MCF 10A (cell line): ENCODE results near the gene OTX2. TPM values are rescaled to one million over a fixed set of nuclear protein-coding genes. Genes with fewer than 3 reads are reported as not detected.

Experiments used
- BruUV-seq: library from RNA; stranded (reverse); fragments of 400-500 nt; replicated peaks from 2 replicates; lab custom pipeline; 2021; lab: Mats Ljungman, UMichigan
- CTCF ChIA-PET: fragments of 300-600 bp; sonication (Branson Sonifier 250); formaldehyde crosslinking; extraction: SDS; loops from one replicate; lab custom pipeline; 2021; ENCODE audit warnings: antibody characterized with exemption, inconsistent platforms; lab: Yijun Ruan, JAX
- POLR2A ChIA-PET: fragments of 300-600, 350-650 bp; sonication (Branson Sonifier 250); formaldehyde crosslinking; extraction: SDS; loops from one replicate; lab custom pipeline; 2020; ENCODE audit warnings: antibody characterized with exemption, inconsistent platforms; lab: Yijun Ruan, JAX
- DNase-seq: peaks from one replicate; pipeline ENCODE4 v3.0.0-alpha.2; 2018; ENCODE audit not compliant: unreplicated experiment
- H3K27ac Mint-ChIP-seq: one replicate; pipeline ENCODE4 v1.8.0; 2022; ENCODE audit warnings: mild to moderate bottlenecking, low read depth, mixed read lengths; ENCODE audit not compliant: unreplicated experiment
- H3K27me3 Mint-ChIP-seq: one replicate; pipeline ENCODE4 v1.8.0; 2022; ENCODE audit warnings: mixed read lengths; ENCODE audit not compliant: insufficient read depth, unreplicated experiment
- H3K36me3 Mint-ChIP-seq: one replicate; pipeline ENCODE4 v1.8.0; 2022; ENCODE audit warnings: mild to moderate bottlenecking, moderate library complexity, mixed read lengths; ENCODE audit not compliant: insufficient read depth, unreplicated experiment
- H3K4me1 Mint-ChIP-seq: one replicate; pipeline ENCODE4 v1.8.0; 2022; ENCODE audit warnings: mixed read lengths; ENCODE audit not compliant: insufficient read depth, unreplicated experiment
- H3K4me3 Mint-ChIP-seq: one replicate; pipeline ENCODE4 v1.8.0; 2022; ENCODE audit warnings: mild to moderate bottlenecking, moderate library complexity, mixed read lengths; ENCODE audit not compliant: unreplicated experiment
- H3K9me3 Mint-ChIP-seq: one replicate; pipeline ENCODE4 v1.8.0; 2022; ENCODE audit warnings: mixed read lengths; ENCODE audit not compliant: unreplicated experiment
- intact Hi-C: fragments of 100-400 bp; cut with micrococcal nuclease; formaldehyde crosslinking; loops from 2 replicates; pipeline ENCODE4 v1.14.1; 2022
- total RNA-seq: library from RNA; stranded (reverse); gene quantifications from 2 replicates; pipeline ENCODE4 v1.2.3, GENCODE V29; 2022
- TF ChIP-seq, protein P1 (sequence below): fragments of 200-600 bp; IDR thresholded peaks from one replicate; pipeline ENCODE4 v1.8.0; 2022; ENCODE audit warnings: antibody characterized with exemption, mild to moderate bottlenecking; ENCODE audit not compliant: unreplicated experiment

The OTX2 gene
- total RNA-seq, 1 experiment from 2014 or later: not detected

DNA sequence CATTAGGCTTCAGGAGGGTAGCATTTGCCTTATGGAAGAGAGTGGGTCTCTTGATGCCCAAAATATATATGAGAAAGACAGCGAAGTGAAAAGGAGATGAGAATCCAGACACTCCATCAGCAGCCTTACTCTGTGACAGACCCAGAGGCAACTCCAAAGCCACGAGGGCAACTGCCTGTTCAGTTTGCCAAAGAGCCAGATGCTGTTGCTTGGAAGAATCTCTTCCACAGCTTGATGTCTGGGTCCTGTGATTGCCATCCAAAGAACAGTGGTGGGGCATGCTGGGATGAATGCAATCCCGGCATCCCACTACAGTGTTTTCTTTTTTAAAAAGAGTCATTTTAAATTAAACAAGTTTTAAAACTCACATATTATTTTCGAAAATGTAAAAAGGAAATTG lies 10.9 kb upstream of the OTX2 start:
- BruUV-seq: no TSS peak
- DNase-seq: no peak
- no peaks in the 10 kb centered on the region for H3K4me1 Mint-ChIP-seq
- H3K27me3 Mint-ChIP-seq: peaks cover 98% of the 10 kb centered on the region
- CTCF ChIA-PET: no interaction called here
- H3K36me3 Mint-ChIP-seq: no peaks in the 10 kb centered on the region
- POLR2A ChIA-PET: no interaction called here
- TF ChIP-seq, protein P1, sequence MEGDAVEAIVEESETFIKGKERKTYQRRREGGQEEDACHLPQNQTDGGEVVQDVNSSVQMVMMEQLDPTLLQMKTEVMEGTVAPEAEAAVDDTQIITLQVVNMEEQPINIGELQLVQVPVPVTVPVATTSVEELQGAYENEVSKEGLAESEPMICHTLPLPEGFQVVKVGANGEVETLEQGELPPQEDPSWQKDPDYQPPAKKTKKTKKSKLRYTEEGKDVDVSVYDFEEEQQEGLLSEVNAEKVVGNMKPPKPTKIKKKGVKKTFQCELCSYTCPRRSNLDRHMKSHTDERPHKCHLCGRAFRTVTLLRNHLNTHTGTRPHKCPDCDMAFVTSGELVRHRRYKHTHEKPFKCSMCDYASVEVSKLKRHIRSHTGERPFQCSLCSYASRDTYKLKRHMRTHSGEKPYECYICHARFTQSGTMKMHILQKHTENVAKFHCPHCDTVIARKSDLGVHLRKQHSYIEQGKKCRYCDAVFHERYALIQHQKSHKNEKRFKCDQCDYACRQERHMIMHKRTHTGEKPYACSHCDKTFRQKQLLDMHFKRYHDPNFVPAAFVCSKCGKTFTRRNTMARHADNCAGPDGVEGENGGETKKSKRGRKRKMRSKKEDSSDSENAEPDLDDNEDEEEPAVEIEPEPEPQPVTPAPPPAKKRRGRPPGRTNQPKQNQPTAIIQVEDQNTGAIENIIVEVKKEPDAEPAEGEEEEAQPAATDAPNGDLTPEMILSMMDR: no peak
- no peak overlapping the region for H3K4me3 Mint-ChIP-seq
- no peak overlapping the region for H3K27ac Mint-ChIP-seq
- H3K9me3 Mint-ChIP-seq: no peaks in the 10 kb centered on the region
- intact Hi-C loops: no loop called here

DNA sequence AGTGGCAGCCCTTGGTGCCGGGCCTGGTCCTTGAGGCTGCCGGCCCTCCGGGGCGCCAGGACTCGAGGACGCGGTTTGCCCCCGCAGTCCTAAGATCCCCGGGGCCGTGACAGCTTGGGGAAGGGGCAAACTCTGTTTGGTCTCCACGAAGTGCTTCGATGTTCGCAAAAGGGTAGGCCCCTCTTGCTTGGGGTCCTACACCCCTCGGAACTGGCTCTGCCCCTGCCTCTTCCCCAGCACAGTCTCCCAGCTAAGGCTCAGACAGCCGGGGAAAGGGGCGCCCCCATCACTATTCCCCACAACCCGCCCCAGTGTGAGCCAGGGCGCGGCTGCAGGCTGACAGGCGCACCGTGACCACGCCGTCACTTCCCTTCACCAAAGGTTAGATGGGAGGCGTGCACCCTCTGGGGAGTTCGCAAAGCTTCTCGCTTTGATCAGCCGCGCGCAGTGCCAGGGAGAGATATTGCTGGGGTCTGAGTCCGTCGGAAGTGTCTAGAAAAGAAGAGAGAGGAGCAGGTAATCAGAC lies 7.2 kb upstream of the OTX2 start:
- BruUV-seq: no TSS peak
- CTCF ChIA-PET: no interaction called here
- DNase-seq: no peak

DNA sequence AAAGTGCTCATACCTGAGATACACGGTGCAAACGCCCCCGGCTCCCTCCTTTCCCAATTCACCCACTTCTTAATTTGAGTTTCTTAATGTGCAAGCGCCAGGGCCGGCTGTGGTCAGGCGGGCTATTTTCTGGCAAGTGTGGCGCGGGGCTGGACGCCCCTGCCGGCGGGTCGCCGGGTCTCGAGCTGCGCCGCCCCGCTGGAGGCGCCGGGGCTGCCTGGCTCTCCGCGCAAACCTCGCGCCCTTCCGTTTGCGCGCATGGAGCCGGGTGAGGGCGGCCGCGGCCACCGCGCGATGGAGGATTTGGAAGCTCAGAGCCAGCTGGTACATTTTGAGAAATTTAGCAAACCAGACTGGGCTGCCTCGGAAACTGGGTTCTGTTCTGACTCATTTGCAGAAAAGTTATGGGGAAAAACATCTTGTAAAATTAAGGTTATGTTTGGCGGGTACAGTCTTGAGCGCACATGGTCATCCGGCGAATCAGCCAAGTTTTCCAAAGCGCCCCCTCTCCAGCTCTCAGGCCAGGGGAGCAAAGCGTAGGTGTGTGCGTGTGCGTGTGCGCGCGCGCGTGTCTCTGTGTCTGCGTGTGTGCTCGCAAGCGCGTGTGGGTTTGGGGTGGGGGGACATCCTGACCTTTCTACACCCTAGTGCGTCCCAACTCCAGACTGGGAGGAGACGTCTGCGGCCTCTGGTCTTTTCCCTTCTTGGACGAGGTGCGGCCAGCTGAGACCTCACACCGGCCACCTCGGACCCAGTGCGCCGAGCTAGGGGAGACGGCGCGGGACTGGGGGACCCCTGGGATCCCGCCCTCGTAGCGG lies 6.5 kb upstream of the OTX2 start:
- no peaks in the 10 kb centered on the region for H3K4me1 Mint-ChIP-seq
- no TSS peak for BruUV-seq
- ChIA-PET POLR2A (interaction anchor here (0.6 to 1.2 kb wide), 2 partner anchors 10 to 43 kb away, joined by 3 read pairs; no protein-coding TSS in a partner anchor), CTCF (no interaction called here)
- H3K9me3 Mint-ChIP-seq: no peaks in the 10 kb centered on the region
- H3K4me3 Mint-ChIP-seq: no peak overlapping the region
- peaks cover 98% of the 10 kb centered on the region for H3K27me3 Mint-ChIP-seq
- intact Hi-C loops: no loop called here
- no peak for DNase-seq
- no peak overlapping the region for H3K27ac Mint-ChIP-seq
- TF ChIP-seq, protein P1: no peak
- H3K36me3 Mint-ChIP-seq: no peaks in the 10 kb centered on the region

More for the DNA sequence above, 7.2 kb upstream of the OTX2 start:
- Mint-ChIP-seq H3K27ac (no peak overlapping the region), H3K4me1 (no peaks in the 10 kb centered on the region), H3K4me3 (no peak overlapping the region), H3K36me3 (no peaks in the 10 kb centered on the region), H3K9me3 (no peaks in the 10 kb centered on the region), H3K27me3 (peaks cover 98% of the 10 kb centered on the region)
- POLR2A ChIA-PET: interaction anchor here (1.2 kb wide), 1 partner anchor 9 kb away, joined by 3 read pairs; no protein-coding TSS in a partner anchor
- intact Hi-C loops: no loop called here
- TF ChIP-seq, protein P1: no peak

DNA sequence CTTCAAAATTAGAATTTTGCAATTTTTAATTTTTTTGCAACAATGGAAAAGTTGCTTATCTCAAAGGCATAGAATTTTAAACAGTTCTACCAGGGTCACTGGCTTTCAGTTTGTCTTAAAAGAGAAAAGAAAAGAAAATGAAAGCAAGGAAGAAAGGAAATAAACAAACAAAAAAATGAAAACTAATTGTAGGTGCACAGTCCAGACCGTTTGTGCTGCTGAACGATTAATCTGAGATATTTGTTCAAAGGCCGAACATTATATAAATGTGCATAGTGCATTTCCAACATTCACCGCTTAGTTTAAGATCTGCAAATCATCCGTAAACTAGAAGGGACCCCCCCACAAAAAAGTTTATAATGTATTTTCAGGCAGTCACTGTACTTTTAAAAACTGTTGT lies 5.5 kb upstream of the OTX2 start:
- ChIA-PET CTCF (no interaction called here), POLR2A (no interaction called here)
- no TSS peak for BruUV-seq
- H3K36me3 Mint-ChIP-seq: no peaks in the 10 kb centered on the region
- TF ChIP-seq, protein P1: no peak
- H3K9me3 Mint-ChIP-seq: no peaks in the 10 kb centered on the region
- H3K4me1 Mint-ChIP-seq: no peaks in the 10 kb centered on the region
- no peak for DNase-seq
- H3K4me3 Mint-ChIP-seq: no peak overlapping the region
- intact Hi-C loops: no loop called here
- no peak overlapping the region for H3K27ac Mint-ChIP-seq
- H3K27me3 Mint-ChIP-seq: peaks cover 98% of the 10 kb centered on the region
